Stimulated activated CD8-positive, alpha-beta memory T cell treated with anti-CD3 and anti-CD28 coated beads, Interleukin-4, amount 100 ng/mL, for 24 hours (primary cell): ENCODE data around the gene STXBP6.
"Not testable (repeated sequence)": the region's sequence is repeated elsewhere in the genome, so short reads cannot be mapped to it uniquely, and the experiment has no call there.

Experiments
- DNase-seq: peaks from one replicate; pipeline ENCODE4 v3.0.0-alpha.2; 2020; ENCODE audit warnings: low read depth

Gene STXBP6

DNA sequence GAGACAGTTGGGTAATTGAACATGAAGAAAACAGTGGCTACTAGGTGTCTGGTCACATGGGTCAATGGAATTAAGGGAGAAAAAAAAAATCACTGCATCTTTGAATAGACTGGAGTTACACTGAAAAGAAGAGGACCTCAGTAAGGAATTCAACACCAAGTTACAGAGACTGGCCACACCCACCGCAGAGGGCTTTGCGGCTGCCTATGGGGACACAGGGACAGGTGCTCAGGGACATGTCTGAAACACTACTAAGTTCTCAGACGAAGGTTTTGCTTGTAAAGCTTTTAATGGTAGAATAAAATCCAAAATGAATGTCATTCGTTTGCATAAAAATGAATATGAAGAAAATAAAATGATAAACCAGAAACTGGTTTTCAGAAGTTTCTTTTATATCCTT, 93.8 kb downstream of the STXBP6 start:
- no peak for DNase-seq

DNA sequence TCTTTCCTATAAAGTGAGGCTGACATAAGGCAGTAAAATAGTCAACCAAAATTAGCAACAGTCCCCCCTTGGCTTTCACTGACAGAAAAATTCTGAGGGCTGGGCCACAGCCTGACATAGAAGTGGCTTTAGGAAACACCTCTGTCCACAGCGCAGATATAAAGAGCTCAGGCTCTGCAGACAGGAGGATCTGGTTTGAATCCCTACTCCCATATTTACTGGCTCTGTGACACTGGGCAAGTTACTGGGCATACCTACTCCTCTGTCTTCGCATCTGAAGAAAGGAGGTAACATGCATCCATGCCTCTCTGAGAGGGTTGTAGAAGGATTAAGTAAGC, 95.3 kb downstream of the STXBP6 start:
- DNase-seq, result no peak

GRCh38 chr14:24954037-24954699, 95.8 kb downstream of the STXBP6 start:
- DNase-seq, result no peak

GRCh38 chr14:24952851-24953666, 96.9 kb downstream of the STXBP6 start:
- no peak for DNase-seq

DNA sequence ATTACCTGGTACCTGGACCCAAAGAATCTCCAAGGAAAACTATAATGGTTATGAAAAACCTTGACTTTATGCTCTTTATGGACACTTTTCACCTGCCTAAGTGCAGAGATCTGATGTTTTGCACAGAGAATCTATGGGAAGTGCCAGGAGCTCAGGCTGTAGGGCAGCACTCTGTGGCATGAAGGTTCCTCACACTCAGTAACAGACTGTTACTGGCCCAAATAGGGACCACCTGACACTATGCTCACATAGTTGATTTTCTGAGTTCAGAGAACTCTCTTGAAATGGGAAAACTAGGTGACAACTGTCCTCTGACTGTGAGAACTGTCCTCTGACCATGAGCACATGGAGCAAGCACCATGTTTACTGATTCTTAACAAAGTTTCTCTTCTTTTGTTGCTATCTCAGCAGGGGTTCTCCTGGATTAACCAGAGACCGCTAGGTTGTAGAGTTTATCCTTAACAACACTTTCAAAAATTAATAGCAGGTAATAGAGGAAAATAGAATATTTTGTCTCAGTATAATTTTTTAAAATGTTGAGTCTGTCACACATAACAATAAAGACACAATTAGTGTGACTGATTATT, 101.6 kb downstream of the STXBP6 start:
- no peak for DNase-seq

GRCh38 chr14:24947131-24947530, 102.8 kb downstream of the STXBP6 start:
- no peak for DNase-seq

- DNase-seq, result no peak
Observed at GRCh38 chr14:24944800-24945199, 105.1 kb downstream of the STXBP6 start.

DNA sequence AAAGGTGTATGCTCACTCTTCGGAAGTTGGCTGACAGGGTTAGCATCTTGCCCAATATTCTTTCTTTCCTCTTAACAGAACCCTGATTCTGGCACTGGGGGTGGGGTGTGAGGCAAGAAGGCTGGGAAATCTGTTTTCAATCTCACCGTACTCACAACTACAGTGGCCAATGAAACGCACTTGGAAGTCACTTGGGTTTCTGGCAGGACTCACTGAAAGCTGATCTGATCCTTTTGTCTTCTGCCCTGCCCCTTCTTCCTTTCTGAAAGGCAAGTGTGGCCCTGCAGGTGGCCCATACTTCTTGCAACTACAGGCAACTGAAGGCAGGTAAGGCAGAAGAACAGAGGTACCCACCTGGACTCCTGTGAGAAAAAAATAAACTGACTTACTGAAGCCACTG, 106.9 kb downstream of the STXBP6 start:
- DNase-seq, result no peak

GRCh38 chr14:24941719-24942118, 108.2 kb downstream of the STXBP6 start:
- DNase-seq, result no peak

DNA sequence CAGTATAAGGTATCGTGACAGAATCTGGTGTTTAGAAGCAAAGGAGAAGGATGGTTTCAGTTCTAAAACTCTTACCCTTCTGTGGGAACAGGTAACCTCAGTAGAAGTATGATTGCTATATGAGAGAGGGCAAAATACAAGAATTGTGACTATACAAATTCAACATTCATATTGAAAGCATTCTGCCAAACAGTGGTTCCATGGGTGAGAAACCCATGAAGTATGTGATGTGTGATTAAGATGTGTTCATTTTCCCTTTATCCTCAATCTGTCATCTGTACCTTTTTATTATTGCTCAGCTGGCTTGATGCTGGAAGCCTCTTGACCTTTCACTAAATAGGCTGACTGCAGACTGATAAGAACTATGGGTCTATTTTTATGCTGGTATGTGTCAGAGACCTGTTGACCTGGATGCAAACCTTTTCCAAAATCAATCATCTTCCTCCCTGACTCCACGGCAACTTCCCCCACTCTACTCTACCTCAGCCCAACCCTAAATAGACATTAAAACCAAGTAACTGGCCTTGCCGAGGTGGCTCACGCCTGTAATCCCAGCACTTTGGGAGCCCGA, 109.6 kb downstream of the STXBP6 start:
- DNase-seq, result no peak

GRCh38 chr14:24938593-24938992, 111.4 kb downstream of the STXBP6 start:
- no peak for DNase-seq

- no peak for DNase-seq
Observed at GRCh38 chr14:24937300-24937699, 112.6 kb downstream of the STXBP6 start.

GRCh38 chr14:24936773-24937172, 113.2 kb downstream of the STXBP6 start:
- DNase-seq, result not testable (repeated sequence)

- no peak for DNase-seq
Observed at GRCh38 chr14:24935796-24936195, 114.2 kb downstream of the STXBP6 start.

GRCh38 chr14:24928386-24928900, 121.5 kb downstream of the STXBP6 start:
- DNase-seq, result no peak

DNA sequence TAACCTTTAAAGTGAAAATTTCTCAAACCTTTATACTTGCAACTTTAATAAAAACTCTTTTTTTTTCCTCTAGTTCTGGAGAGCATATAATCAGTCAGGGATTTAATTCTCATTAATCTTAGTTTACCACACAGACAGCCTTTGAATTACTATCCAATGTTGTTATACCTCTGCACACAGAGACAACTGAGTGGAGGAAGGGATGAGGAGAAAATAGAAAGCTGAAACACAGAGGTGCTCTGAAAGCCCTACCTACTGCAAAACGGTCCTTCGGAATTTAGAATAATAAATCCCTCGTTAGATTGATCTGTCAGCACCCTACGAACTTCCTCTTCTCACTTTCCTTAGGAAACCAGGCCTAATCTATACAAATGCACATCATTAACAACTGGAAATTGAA, 122.1 kb downstream of the STXBP6 start:
- DNase-seq, result no peak

DNA sequence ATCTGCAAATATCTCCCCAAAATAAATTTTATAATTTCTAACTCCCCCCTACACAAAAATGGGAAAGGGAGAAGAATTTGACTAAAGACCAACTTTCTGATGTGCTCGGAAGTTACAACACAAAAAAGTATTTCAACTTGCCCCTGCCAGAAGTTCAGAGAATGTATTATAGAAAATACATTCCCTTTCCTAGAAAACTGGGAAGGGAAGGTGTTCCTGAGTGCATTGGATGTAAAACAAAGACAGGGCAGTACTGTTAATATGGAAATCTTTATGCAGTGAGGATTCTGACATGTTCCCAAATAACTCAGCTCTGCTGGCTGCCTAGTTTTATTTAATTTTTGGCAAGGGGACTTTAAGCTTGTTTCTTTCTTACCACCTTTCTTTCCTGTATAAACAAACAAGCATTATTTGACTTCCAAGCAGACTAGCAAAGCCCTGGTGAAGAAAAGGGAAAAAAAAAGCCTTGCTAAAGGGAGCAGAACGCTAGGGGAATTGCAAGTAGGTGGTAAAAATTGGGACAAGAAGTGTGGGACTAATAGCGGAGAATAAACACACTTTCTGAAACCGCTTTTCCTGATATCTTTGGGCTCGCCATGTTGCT, 124.1 kb downstream of the STXBP6 start:
- DNase-seq, result no peak

GRCh38 chr14:24924544-24924943, 125.4 kb downstream of the STXBP6 start:
- DNase-seq, result no peak

DNA sequence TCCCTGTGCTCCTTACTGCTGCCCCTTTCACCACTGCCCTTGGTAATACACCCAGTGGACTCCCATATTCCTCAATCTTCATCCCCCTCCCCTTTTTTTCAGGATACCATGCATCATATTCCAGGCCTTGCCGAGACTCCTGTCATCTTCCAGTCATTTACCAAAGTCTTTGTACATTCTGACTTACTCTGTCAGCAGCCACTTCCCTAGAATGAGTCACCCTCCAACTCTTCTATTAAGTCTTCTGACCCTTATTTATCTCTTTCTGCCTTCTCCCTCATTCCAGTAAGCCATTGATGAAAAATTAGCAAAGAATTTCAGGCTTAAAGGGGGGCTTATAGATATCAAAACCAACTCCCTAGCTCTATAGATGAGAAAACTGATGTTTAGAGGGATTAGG, 128.0 kb downstream of the STXBP6 start:
- DNase-seq, result no peak

DNA sequence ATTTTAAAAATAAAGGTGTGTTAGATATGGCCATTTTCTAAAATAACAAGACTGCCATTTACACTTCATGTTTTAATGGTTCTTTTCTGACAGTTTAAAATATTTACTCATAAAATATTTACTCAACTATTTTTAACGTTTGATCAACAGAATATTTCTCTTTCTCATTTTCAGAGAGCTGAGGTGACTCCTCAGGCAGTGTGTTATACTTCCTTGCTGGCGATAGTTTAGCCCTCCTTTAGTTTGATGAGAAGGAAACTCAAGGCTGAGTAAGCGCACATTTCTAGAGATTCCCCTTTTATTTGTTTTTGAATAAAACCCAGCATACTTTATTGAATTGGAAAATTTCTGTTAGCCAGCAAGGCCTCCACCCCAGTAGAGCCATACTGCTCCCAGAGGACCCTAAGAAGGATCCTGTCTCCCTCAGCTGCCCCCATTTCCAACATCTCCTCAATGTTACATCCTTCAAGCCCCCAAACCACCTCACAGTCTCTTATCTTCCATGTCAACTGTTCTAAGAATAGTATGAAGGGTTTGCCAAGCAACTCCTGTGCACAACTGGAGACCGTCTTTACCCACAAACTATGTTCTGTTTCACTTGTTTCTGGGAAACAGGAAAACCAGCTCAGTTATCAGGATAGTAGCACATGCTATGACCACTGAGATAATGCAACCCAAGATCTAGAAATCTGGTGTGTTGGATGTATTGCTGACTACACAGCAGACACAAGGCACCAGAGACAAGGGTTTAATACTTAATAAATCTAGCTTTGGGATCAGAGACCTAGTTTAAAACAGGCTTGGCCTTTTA, 129.5 kb downstream of the STXBP6 start:
- DNase-seq, result no peak

GRCh38 chr14:24918822-24919221, 131.1 kb downstream of the STXBP6 start:
- DNase-seq, result no peak
